ENCODE data around the gene ZC3H4. TPM values are rescaled to one million over a fixed set of nuclear protein-coding genes. Genes with fewer than 3 reads are reported as not detected.

ZC3H4 gene
- total RNA-seq, 1 donor from 2014 or later: 47.5 TPM

GRCh38 chr19:47093841-47094240, 19.7 kb downstream of the ZC3H4 start:
- DNase-seq (no peak), ATAC-seq (no peak)
- H3K9me3 ChIP-seq: no peaks in the 10 kb centered on the region
- peaks cover 51% of the 10 kb centered on the region for H3K36me3 ChIP-seq
- intact Hi-C loops (cut with DNase I): no loop called here
- H3K27me3 ChIP-seq: no peaks in the 10 kb centered on the region
- H3K4me3 ChIP-seq: no peak overlapping the region
- no peak for TF ChIP-seq CTCF (IDR thresholded peaks at IDR 0.05)
- peaks cover 49% of the 10 kb centered on the region for H3K4me1 ChIP-seq
- peak overlapping the region; percentile 90 for H3K27ac ChIP-seq

DNA sequence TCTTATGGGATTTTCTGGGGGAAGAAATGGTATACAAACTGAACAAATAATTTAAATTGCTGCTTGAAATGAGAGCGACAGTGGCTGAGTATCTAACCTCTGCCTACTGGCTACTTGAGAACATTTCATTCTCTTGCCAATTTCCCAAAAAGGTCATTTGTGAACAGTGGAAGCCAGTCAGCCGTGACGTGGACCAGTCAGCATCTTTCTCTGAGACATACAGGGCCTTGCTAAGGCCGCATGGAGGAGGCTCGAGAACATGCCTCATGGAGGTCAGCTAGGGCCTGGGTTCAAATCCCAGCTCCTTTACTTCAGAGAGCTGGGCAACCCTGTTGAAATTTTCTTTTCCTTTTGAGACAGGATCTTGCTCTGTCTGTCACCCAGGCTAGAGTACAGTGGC, 20.3 kb downstream of the ZC3H4 start:
- peak overlapping the region; percentile 90 for H3K27ac ChIP-seq
- peaks cover 56% of the 10 kb centered on the region for H3K36me3 ChIP-seq
- H3K4me1 ChIP-seq: peaks cover 44% of the 10 kb centered on the region
- no peaks in the 10 kb centered on the region for H3K9me3 ChIP-seq
- H3K27me3 ChIP-seq: no peaks in the 10 kb centered on the region
- DNase-seq (no peak), ATAC-seq (no peak)
- intact Hi-C loops (cut with DNase I): no loop called here
- no peak for TF ChIP-seq CTCF (IDR thresholded peaks at IDR 0.05)
- H3K4me3 ChIP-seq: no peak overlapping the region

GRCh38 chr19:47089767-47090350, 23.7 kb downstream of the ZC3H4 start:
- no peaks in the 10 kb centered on the region for H3K27me3 ChIP-seq
- H3K27ac ChIP-seq: no peak overlapping the region
- TF ChIP-seq CTCF (IDR thresholded peaks at IDR 0.05): no peak
- no peak for ATAC-seq
- DNase-seq: no peak
- H3K9me3 ChIP-seq: no peaks in the 10 kb centered on the region
- H3K36me3 ChIP-seq: peaks cover 90% of the 10 kb centered on the region
- peaks cover 10% of the 10 kb centered on the region for H3K4me1 ChIP-seq
- intact Hi-C loops (cut with DNase I): no loop called here
- H3K4me3 ChIP-seq: no peak overlapping the region

GRCh38 chr19:47086280-47086679, 27.3 kb downstream of the ZC3H4 start:
- H3K4me3 ChIP-seq: no peak overlapping the region
- ATAC-seq (no peak), DNase-seq (no peak)
- peaks cover 100% of the 10 kb centered on the region for H3K36me3 ChIP-seq
- no peaks in the 10 kb centered on the region for H3K4me1 ChIP-seq
- no peaks in the 10 kb centered on the region for H3K27me3 ChIP-seq
- intact Hi-C loops (cut with DNase I): no loop called here
- TF ChIP-seq CTCF (IDR thresholded peaks at IDR 0.05): no peak
- no peaks in the 10 kb centered on the region for H3K9me3 ChIP-seq
- H3K27ac ChIP-seq: no peak overlapping the region

- no peaks in the 10 kb centered on the region for H3K27me3 ChIP-seq
- intact Hi-C loops (cut with DNase I): no loop called here
- ATAC-seq (no peak), DNase-seq (no peak)
- H3K27ac ChIP-seq: no peak overlapping the region
- no peaks in the 10 kb centered on the region for H3K4me1 ChIP-seq
- H3K36me3 ChIP-seq: peaks cover 100% of the 10 kb centered on the region
- H3K9me3 ChIP-seq: no peaks in the 10 kb centered on the region
- H3K4me3 ChIP-seq: no peak overlapping the region
- TF ChIP-seq CTCF (IDR thresholded peaks at IDR 0.05): no peak
These were observed 28.6 kb downstream of the ZC3H4 start for GRCh38 chr19:47084879-47085439.

All from upper lobe of right lung (tissue), 1 donor.